Endothelial cell of umbilical vein (primary cell): Measurements from ENCODE around the gene NYAP1. TPM values are rescaled to one million over a fixed set of nuclear protein-coding genes. Genes with fewer than 3 reads are reported as not detected.

Experiments
- BruUV-seq: library from RNA; stranded (reverse); fragments of 400-500 nt; replicated peaks from 2 replicates; lab custom pipeline; 2021; lab: Mats Ljungman, UMichigan
- CTCF ChIA-PET: fragments of 300-600, 350-600 bp; sonication (Branson Sonifier 250); formaldehyde crosslinking; loops from one replicate; lab custom pipeline; 2021; ENCODE audit warnings: antibody characterized with exemption, inconsistent platforms; lab: Charles Lee
- POLR2A ChIA-PET: fragments of 300-600, 350-600 bp; sonication (Branson Sonifier 250); formaldehyde crosslinking; loops from one replicate; lab custom pipeline; 2021; ENCODE audit warnings: antibody characterized with exemption, inconsistent platforms; lab: Charles Lee
- DNase-seq: peaks from one replicate; pipeline ENCODE4 v3.0.0-alpha.2; 2011; ENCODE audit warnings: low read depth, low spot score
- FAIRE-seq: peaks from 2 replicates; lab custom pipeline; 2011; peaks lifted over from hg19 to GRCh38; lab: Jason Lieb, UNC
- H2AFZ ChIP-seq: 2 replicates; pipeline ENCODE4 v1.6.0; 2012; ENCODE audit warnings: low read depth, low read length, control low read depth, inconsistent platforms
- H3K27ac ChIP-seq: 2 replicates; pipeline ENCODE4 v1.5.1; 2011; ENCODE audit warnings: low read depth, mild to moderate bottlenecking, control low read depth, low read length, moderate library complexity; ENCODE audit not compliant: insufficient read depth
- H3K27me3 ChIP-seq, 2 experiments: 2 replicates each; pipeline versions ENCODE4 v1.6.0 to v1.6.1; 2011; ENCODE audit warnings: low read length in 2 of 2, mixed read lengths in 1 of 2; ENCODE audit not compliant: control insufficient read depth in 2 of 2, insufficient read depth in 2 of 2
- H3K36me3 ChIP-seq, 2 experiments: 2 replicates in 1 of 2; 3 replicates in 1 of 2; pipeline ENCODE4 v1.5.1; 2011; ENCODE audit warnings: low read length in 2 of 2, mild to moderate bottlenecking in 1 of 2, moderate library complexity in 1 of 2; ENCODE audit not compliant: control insufficient read depth in 2 of 2, insufficient read depth in 2 of 2; ENCODE audit errors: extremely low read depth in 1 of 2
- H3K4me1 ChIP-seq: 3 replicates; pipeline ENCODE4 v1.5.1; 2011; ENCODE audit warnings: mild to moderate bottlenecking, low read length; ENCODE audit not compliant: control insufficient read depth, insufficient read depth; ENCODE audit errors: extremely low read depth
- H3K4me2 ChIP-seq: 2 replicates; pipeline ENCODE4 v1.6.1; 2011; ENCODE audit warnings: low read length, control low read depth, mixed read lengths; ENCODE audit not compliant: insufficient read depth
- H3K4me3 ChIP-seq, 3 experiments: fragments of 200-600 bp in 1 of 3; sonication (generic), shearing (Covaris generic) in 1 of 3; replicated peaks in 1 of 3; 2 replicates each; pipeline ENCODE4 v1.5.1; 2011 to 2016; ENCODE audit warnings: control low read depth in 3 of 3, low read length in 3 of 3, mild to moderate bottlenecking in 2 of 3, inconsistent platforms in 1 of 3, low read depth in 1 of 3, moderate library complexity in 1 of 3; ENCODE audit not compliant: insufficient read depth in 1 of 3
- H3K79me2 ChIP-seq: 2 replicates; pipeline ENCODE4 v1.6.0; 2012; ENCODE audit warnings: low read length, inconsistent platforms; ENCODE audit not compliant: control insufficient read depth, insufficient read depth
- H3K9ac ChIP-seq: replicated peaks from 2 replicates; pipeline ENCODE3; 2011; ENCODE audit warnings: low read length, control low read depth; ENCODE audit not compliant: insufficient read depth; ENCODE audit errors: extremely low read depth
- H3K9me1 ChIP-seq: replicated peaks from 3 replicates; pipeline ENCODE4 v1.6.0; 2011; ENCODE audit warnings: mild to moderate bottlenecking, low read length; ENCODE audit not compliant: control insufficient read depth, insufficient read depth; ENCODE audit errors: extremely low read depth
- H3K9me3 ChIP-seq: replicated peaks from 2 replicates; pipeline ENCODE4 v1.5.1; 2012; ENCODE audit warnings: low read length, inconsistent platforms; ENCODE audit not compliant: control insufficient read depth, insufficient read depth
- H4K20me1 ChIP-seq: replicated peaks from 2 replicates; pipeline ENCODE3; 2011; ENCODE audit warnings: mild to moderate bottlenecking, low read length; ENCODE audit not compliant: control insufficient read depth, insufficient read depth; ENCODE audit errors: extremely low read depth
- EZH2 ChIP-seq: IDR thresholded peaks from 2 replicates; pipeline ENCODE4 v1.6.1; 2012; ENCODE audit warnings: borderline replicate concordance, low read depth, mild to moderate bottlenecking, moderate library complexity, low read length, inconsistent platforms; ENCODE audit not compliant: severe bottlenecking
- FOS ChIP-seq: IDR thresholded peaks from 2 replicates; pipeline ENCODE4 v1.6.1; 2011; ENCODE audit warnings: mild to moderate bottlenecking, low read length, moderate library complexity, borderline replicate concordance; ENCODE audit not compliant: insufficient read depth
- GATA2 ChIP-seq: IDR thresholded peaks from 2 replicates; pipeline ENCODE4 v1.7.0; 2011; ENCODE audit warnings: low read depth, mild to moderate bottlenecking, moderate library complexity, mixed read lengths, low read length; ENCODE audit not compliant: insufficient read length, insufficient read depth
- JUN ChIP-seq: IDR thresholded peaks from 2 replicates; pipeline ENCODE4 v1.6.1; 2011; ENCODE audit warnings: borderline replicate concordance, low read depth; ENCODE audit not compliant: insufficient read length, insufficient read depth
- MAX ChIP-seq: IDR thresholded peaks from 2 replicates; pipeline ENCODE4 v1.6.1; 2011; ENCODE audit not compliant: insufficient read depth, insufficient read length
- MYC ChIP-seq: IDR thresholded peaks from one replicate; pipeline ENCODE4 v1.6.1; 2011; ENCODE audit warnings: mild to moderate bottlenecking, low read depth, low read length
- POLR2A ChIP-seq: IDR thresholded peaks from 2 replicates; pipeline ENCODE4 v1.6.1; 2012; ENCODE audit warnings: low read depth, mild to moderate bottlenecking, control low read depth, low read length
- POLR2AphosphoS5 ChIP-seq: IDR thresholded peaks from 2 replicates; pipeline ENCODE4 v1.6.1; 2012; ENCODE audit warnings: low read depth, mild to moderate bottlenecking, control low read depth, low read length, moderate library complexity; ENCODE audit not compliant: insufficient read depth
- dilution Hi-C: fragments of 300-500 bp; cut with MboI; formaldehyde crosslinking; loops from one replicate; pipeline ENCODE4 v1.15.0; 2019; ENCODE audit warnings: low sequenced_read_pairs; ENCODE audit not compliant: extremely low pct_ligation_motif_present
- intact Hi-C: fragments of 100-400 bp; cut with micrococcal nuclease; formaldehyde crosslinking; loops from one replicate; pipeline ENCODE4 v1.10.0; 2022
- polyA plus RNA-seq, 4 experiments: library from polyadenylated mRNA; depleted of rRNA in 3 of 4; stranded (reverse) in 3 of 4; unstranded in 1 of 4; fragments of >200 nt; gene quantifications; 2 replicates each; pipeline versions ENCODE4 v1.2.1 to v1.2.3, GENCODE V29; 2011 to 2012; ENCODE audit warnings: missing spikeins in 1 of 4
- total RNA-seq: library from RNA; stranded (reverse); gene quantifications from 2 replicates; pipeline ENCODE4 v1.2.3, GENCODE V29; 2021
- TF ChIP-seq, protein P1 (sequence below), 2 donors: IDR thresholded peaks; 1 replicate in 1 of 2; 2 replicates in 1 of 2; pipeline ENCODE4 v1.5.1; 2011; ENCODE audit warnings: low read length in 2 of 2, mild to moderate bottlenecking in 2 of 2, moderate library complexity in 2 of 2, control low read depth in 1 of 2, inconsistent platforms in 1 of 2, low read depth in 1 of 2; ENCODE audit not compliant: insufficient read depth in 1 of 2; ENCODE audit errors: extremely low read depth in 1 of 2

The NYAP1 gene
- total and polyA plus RNA-seq, 2 donors (not counting 3 experiments of a cell fraction or from before 2014, with no cell fraction given), result 0.37 to 2.8 TPM

- H3K4me3 ChIP-seq, result no peak overlapping the region
- dilution Hi-C loops, result no loop called here
- TF ChIP-seq POLR2A, result no peak
- TF ChIP-seq FOS, result no peak
- no peak for TF ChIP-seq JUN
- no peak for TF ChIP-seq EZH2
- no peak for TF ChIP-seq MAX
- H4K20me1 ChIP-seq, result no peaks in the 10 kb centered on the region
- FAIRE-seq (no peak), DNase-seq (no peak)
- H3K27me3 ChIP-seq, result no peaks in the 10 kb centered on the region
- peaks cover 2 to 15% of the 10 kb centered on the region in 2 experiments for H3K36me3 ChIP-seq
- POLR2A ChIA-PET, result no interaction called here
- CTCF ChIA-PET, result interaction anchor here (0.9 to 7.8 kb wide), 3 partner anchors 8 to 113 kb away, joined by 4 to 70 read pairs (median 6); partner anchors contain the start of gene NYAP1
- H3K27ac ChIP-seq, result no peak overlapping the region
- H3K4me2 ChIP-seq, result no peak overlapping the region
- BruUV-seq, result no TSS peak
- H3K4me1 ChIP-seq, result peaks cover 29% of the 10 kb centered on the region
- H3K79me2 ChIP-seq, result peaks cover 47% of the 10 kb centered on the region
- H3K9me3 ChIP-seq, result no peaks in the 10 kb centered on the region
- H3K9ac ChIP-seq, result no peak overlapping the region
- H3K9me1 ChIP-seq, result no peaks in the 10 kb centered on the region
- H2AFZ ChIP-seq, result no peak overlapping the region
- intact Hi-C loops, result no loop called here
Observed at GRCh38 chr7:100475549-100475948, 8.2 kb upstream of the NYAP1 start.

GRCh38 chr7:100476101-100476780 lies 7.5 kb upstream of the NYAP1 start:
- DNase-seq (no peak), FAIRE-seq (no peak)
- no peaks in the 10 kb centered on the region for H3K9me3 ChIP-seq
- H3K27me3 ChIP-seq, result no peaks in the 10 kb centered on the region
- H3K4me2 ChIP-seq, result peak overlapping the region; percentile 58
- intact Hi-C loops, result no loop called here
- H2AFZ ChIP-seq, result no peak overlapping the region
- H3K9me1 ChIP-seq, result no peaks in the 10 kb centered on the region
- H4K20me1 ChIP-seq, result no peaks in the 10 kb centered on the region
- peak overlapping the region in 1 of 3 experiments; percentile 91 for H3K4me3 ChIP-seq
- peaks cover 2 to 14% of the 10 kb centered on the region in 2 experiments for H3K36me3 ChIP-seq
- no peak for TF ChIP-seq GATA2
- TF ChIP-seq MYC, result no peak
- TF ChIP-seq POLR2AphosphoS5, result no peak
- TF ChIP-seq FOS, result no peak
- no peak for TF ChIP-seq POLR2A
- no peak for TF ChIP-seq MAX
- no peak for TF ChIP-seq JUN
- TF ChIP-seq EZH2, result no peak
- TF ChIP-seq, protein P1, sequence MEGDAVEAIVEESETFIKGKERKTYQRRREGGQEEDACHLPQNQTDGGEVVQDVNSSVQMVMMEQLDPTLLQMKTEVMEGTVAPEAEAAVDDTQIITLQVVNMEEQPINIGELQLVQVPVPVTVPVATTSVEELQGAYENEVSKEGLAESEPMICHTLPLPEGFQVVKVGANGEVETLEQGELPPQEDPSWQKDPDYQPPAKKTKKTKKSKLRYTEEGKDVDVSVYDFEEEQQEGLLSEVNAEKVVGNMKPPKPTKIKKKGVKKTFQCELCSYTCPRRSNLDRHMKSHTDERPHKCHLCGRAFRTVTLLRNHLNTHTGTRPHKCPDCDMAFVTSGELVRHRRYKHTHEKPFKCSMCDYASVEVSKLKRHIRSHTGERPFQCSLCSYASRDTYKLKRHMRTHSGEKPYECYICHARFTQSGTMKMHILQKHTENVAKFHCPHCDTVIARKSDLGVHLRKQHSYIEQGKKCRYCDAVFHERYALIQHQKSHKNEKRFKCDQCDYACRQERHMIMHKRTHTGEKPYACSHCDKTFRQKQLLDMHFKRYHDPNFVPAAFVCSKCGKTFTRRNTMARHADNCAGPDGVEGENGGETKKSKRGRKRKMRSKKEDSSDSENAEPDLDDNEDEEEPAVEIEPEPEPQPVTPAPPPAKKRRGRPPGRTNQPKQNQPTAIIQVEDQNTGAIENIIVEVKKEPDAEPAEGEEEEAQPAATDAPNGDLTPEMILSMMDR (IDR thresholded peaks at IDR 0.05; ENCODE audit: extremely low read depth in 1 of 2, insufficient read depth in 1 of 2, low read depth in 1 of 2, low read length in 2 of 2), result no peak
- POLR2A ChIA-PET, result no interaction called here
- CTCF ChIA-PET, result interaction anchor here (0.9 to 7.8 kb wide), 2 partner anchors 8 to 83 kb away, joined by 4 to 70 read pairs; partner anchors contain the start of gene NYAP1
- H3K27ac ChIP-seq, result no peak overlapping the region
- dilution Hi-C loops, result no loop called here
- peak overlapping the region; percentile 25 for H3K9ac ChIP-seq
- peaks cover 47% of the 10 kb centered on the region for H3K79me2 ChIP-seq
- TSS peak; percentile 5 for BruUV-seq
- peaks cover 29% of the 10 kb centered on the region for H3K4me1 ChIP-seq
